GM21526 (cell line): ENCODE measurements around the gene GIPC3.

Experiments used
- ATAC-seq: cut with Tn5 transposase; IDR thresholded peaks from one replicate; pipeline ENCODE4 v1.9.1; 2021; ENCODE audit warnings: moderate library complexity; ENCODE audit not compliant: unreplicated experiment, low FRiP score

The GIPC3 gene

DNA sequence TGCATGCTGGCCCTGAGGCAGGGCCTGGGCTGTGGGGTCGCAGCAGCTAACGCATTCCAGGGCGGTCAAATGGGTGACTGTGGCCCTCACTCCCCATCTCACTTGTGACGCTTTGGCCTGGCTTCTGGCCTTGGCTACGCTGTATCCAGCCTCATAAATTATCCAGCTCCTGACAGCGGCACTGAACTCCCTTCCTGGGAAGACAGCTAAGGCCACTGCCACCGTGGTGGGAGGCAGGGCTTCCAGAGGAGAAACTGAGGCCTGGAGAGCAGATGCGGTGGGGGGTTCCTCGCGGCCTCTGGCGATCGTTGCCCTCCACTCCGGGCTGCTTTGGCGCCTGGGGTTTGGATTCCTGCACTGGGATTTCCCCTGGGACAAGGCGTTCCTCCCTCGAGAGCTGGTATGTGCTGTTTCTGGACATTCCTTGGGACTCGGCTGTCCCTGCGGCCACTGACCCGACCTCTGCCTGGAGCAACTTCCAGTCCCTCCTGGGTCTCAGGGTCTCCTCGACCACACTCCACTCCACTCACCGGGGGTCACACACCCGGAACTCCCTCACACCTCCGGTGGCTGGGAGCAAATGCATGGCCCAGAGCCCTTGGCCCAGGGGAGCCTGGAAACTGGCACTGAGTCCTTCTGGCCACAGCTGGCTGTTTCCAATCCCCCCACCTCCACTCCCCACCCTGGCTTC lies 18.0 kb downstream of the GIPC3 start:
- no peak for ATAC-seq

- ATAC-seq, result no peak
Measured at GRCh38 chr19:3604227-3604986, 19.1 kb downstream of the GIPC3 start.

DNA sequence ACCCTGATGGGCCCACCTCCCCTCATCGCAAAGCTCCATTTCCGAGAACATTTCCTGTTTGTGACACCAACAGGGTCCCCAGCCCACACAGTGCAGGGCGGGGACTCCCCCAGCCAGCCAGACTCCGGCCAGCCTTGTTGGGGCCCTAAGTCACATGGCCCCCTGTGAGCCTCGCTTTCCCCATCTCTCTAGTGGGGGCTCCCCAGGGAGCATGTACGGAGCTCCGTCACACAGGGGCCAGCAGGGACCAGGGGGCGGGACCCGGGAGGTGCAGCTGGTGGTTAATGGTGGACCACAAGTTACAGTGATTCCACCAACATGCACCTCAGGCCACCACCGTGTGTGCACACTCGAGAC lies 19.7 kb downstream of the GIPC3 start:
- no peak for ATAC-seq

GRCh38 chr19:3605361-3605760 lies 20.1 kb downstream of the GIPC3 start:
- no peak for ATAC-seq

DNA sequence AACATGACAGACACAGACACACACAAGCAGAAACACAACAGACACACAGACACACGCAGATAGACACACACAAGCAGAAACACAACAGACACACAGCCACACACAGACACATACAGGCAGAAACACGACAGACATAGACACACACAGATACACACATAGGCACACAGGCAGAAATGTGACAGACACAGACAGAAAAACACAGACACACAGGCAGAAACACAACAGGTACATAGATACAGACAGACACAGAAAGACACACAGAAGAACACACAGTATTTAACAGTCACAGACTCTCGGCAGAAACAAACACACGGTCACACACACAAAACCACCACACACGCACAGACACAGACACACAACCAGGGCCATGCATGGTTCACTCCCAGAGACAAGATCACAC lies 20.5 kb downstream of the GIPC3 start:
- ATAC-seq, result no peak

DNA sequence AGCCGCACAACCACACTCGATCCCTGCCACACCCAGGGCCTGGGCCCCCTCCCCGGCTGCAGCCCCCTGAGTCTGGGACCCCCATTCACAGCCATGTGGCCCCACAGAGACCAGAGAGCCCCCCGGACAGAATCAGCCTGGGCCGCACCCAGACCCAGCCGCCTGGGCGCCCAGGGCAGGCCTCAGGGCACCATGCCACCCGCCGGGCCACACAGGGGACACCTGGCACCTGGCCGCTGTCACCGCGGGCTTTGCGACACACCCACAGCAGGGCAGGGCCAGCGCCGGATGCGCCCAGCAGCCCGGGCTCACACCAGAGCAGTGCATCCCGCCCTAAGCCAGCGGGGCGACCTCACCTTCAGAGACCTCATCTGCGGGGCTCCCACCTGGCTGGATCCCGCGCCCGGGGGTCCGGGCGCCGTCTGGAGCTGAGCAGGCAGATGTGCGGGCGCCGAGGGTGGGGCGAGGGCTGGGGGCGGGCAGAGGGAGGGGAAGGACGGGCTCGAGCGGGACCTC lies 21.0 kb downstream of the GIPC3 start:
- ATAC-seq, result no peak

GRCh38 chr19:3606690-3607289 lies 21.5 kb downstream of the GIPC3 start, which contains the start of gene TBXA2R:
TSS of gene TBXA2R (minus strand) at chr19:3606875. CDS start at chr19:3600634, 6,241 bp downstream.
- ATAC-seq, result no peak

DNA sequence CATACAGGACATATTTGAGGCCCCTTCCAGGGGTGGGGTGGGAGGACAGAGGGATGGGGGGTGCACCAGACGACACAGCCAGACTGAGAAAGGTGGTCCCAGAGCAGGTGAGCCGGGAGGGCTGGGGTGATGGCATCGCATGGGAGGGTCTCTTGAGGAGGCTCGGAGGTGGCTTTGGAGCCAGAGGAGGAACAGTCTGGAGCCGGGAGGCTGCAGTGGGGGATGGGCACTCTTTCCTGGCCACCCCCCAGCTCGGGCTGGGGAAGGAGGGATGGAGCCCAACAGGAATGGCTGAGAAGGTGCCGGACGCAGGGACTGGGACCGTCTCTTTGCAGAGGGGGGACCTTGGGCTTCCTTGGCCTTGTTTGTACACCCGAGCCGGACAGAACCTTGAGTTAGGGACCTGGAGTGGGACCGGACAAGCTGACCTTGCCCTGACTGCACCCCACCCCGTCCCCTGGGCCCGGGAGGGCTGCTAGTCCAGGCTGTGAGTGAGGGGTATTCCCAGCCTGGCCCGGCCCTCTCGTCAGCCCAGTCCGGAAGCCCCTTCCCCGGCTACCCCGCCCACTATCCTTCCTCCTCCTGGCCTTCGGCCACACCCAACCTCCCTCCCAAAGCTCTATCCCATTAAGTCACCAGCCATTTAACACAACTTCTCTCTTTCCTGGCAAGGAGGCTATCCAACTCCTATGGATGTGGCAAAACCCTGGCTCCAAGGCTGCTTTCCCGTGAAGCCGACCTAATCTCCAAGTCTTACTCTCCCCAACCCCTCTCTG lies 22.2 kb downstream of the GIPC3 start:
- no peak for ATAC-seq

DNA sequence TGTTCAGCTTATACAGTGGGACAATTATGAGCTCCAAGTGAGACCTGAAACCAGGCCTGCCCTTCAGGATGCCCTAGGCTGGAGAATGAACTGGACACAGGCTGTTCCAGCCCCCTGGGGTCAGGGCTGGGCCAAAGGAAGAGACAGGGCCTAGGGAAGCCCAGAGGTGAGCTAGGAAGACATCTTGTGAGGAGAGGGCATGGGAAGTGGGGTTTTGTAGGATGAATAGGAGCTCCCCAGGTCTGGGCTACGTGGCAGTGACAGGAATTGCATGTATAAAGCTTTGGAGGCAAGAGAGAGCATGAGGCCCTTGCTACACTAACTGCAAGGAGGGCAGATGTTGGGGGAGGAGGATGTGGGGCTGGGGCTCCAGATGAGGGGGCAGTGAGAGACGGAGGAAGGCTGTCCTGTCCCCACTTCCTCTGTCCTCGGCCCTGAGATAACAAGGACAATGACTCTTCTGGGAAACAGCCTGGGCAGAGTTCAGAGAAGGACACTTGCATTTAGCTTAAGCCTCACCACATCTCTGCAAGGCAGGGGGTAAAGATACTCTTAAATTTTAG lies 22.9 kb downstream of the GIPC3 start:
- ATAC-seq, result no peak

GRCh38 chr19:3608750-3609322 lies 23.6 kb downstream of the GIPC3 start:
- ATAC-seq, result no peak

- ATAC-seq, result no peak
Measured at GRCh38 chr19:3609779-3610719, 24.8 kb downstream of the GIPC3 start.

DNA sequence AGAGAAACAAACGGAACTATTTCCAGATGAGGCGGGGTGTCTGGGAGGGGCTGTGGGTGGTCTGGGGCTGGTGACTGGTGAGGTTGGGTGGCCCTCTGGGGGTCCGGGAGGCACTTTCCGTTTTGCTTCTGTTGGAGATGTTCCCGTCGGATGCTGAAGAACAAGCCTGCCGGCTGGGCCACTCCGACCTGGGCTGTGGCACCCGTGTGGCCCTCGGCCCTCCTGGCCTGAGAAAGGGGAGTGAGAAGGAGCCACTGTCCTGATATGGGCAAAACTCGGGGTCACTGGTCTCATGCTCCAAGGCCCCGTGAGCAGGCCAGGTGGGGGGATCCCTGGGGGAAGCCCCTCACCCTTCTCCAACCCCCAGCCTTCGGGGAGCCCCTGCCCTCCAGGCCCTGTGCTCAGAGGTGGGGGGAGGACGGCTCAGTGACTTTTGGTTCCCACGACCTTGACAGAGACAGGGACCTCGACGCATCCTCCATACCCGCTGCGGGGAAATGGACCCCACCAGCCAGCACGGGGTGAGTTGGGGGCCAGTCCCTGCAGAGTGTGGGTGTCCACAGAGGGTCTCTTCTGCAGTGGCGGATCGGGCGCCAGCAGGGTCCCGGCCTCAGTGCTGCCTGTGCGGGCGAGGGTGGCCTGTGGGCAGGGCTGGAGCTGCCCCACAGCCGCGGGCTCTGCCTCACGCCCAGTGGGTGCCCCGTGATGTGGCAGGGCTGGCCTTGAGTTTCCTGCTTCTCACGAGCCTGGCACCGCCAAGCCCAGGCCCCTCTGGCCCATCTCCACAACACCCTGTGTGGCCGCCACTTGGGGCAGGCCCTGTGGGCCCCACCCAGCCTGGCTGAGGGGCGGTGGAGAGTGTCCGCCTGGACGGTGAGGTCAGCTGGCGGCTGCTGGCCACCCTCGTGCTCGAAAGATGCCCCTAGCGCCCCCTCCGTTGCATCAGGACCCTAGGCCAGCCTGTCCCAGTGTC lies 25.8 kb downstream of the GIPC3 start:
- ATAC-seq, result no peak

DNA sequence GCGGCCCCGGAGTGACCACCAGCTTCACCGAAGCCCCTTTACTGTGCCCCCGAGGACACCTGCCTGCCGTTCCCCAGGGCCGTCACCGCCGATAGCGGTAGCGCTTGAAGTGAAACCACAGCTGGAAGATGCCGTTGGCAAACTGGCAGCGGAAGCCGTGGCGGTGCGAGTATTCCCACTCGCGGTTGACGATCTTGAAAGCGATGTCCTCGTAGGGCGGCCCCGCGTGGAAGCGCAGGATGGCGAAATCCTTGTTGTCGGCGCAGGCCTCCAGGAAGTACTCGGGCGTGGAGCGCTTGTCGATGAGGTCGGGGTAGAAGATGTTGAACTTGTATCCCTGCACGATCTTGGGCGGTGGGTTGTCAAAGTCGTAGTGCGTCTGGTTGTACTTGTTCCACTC lies 26.6 kb downstream of the GIPC3 start:
- no peak for ATAC-seq

GRCh38 chr19:3612330-3612729 lies 27.1 kb downstream of the GIPC3 start:
- ATAC-seq, result no peak

DNA sequence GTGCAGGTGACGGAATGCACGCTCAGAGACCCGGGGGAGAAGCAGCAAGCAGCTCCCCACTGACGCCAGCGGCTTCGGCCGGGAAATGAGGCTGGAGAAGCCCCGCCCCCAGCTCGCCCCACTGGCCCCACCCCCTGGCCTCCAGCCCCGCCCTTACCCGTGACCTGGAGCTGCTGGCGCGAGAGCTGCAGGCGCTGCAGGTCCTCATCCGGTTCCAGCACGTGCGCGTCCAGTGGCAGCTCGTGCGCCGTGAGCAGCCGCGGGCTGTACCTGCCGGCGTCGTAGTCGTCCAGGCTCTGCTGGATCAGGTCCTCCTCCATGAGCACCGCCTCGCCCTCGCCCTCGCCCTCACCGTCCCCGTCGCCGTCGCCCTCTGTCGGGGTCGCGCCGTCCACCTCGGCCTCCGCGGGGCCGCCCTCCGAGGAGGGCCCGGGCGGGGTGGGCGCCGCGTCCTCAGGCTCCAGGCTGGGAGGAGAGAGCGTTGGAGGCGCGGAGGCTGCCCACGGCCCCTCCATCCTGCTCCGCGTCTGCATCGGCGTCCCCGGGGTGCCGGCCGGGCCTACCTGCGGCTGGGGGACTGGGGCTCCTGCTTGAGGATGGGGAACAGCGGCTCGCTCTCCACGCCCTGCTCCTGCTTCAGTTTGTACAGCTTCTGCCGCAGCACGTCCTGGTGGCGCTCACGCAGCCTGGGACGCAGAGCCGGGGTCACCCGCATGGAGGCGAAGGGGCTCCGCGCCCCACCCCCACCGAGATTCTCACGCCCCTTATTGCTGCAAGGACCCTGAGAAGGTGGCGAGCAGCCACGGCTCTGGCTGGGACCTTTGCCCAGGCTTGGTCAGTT lies 27.8 kb downstream of the GIPC3 start:
- ATAC-seq, result no peak

GRCh38 chr19:3613818-3614661 lies 28.8 kb downstream of the GIPC3 start:
- no peak for ATAC-seq
